PC-9 (cell line): ENCODE results near the gene PRKAG2. TPM values are rescaled to one million over a fixed set of nuclear protein-coding genes. Genes with fewer than 3 reads are reported as not detected.

Source experiments
- BruUV-seq: library from RNA; stranded (reverse); fragments of 400-500 nt; replicated peaks from 2 replicates; lab custom pipeline; 2021; lab: Mats Ljungman, UMichigan
- CTCF ChIA-PET: fragments of 300-600 bp; sonication (Branson Sonifier 250); formaldehyde crosslinking; loops from one replicate; lab custom pipeline; 2022; ENCODE audit warnings: antibody characterized with exemption; lab: Charles Lee
- POLR2A ChIA-PET: fragments of 300-600 bp; sonication (Branson Sonifier 250); formaldehyde crosslinking; loops from one replicate; lab custom pipeline; 2022; ENCODE audit warnings: antibody characterized with exemption; ENCODE audit not compliant: unreplicated experiment; lab: Charles Lee
- DNase-seq, 2 experiments: peaks; one replicate each; pipeline versions ENCODE4 v3.0.0 to v3.0.0-alpha.2; 2015 to 2022; ENCODE audit warnings: mixed read lengths in 1 of 2
- H2AFZ ChIP-seq: fragments of 200-600 bp; sonication (generic); 2 replicates; pipeline ENCODE4 v1.8.1; 2017; ENCODE audit warnings: antibody characterized with exemption
- H3F3A ChIP-seq: fragments of 200-600 bp; sonication (generic); 2 replicates; pipeline ENCODE4 v1.8.1; 2017; ENCODE audit warnings: antibody characterized with exemption, mild to moderate bottlenecking, low read depth; ENCODE audit not compliant: insufficient read depth
- H3K27ac ChIP-seq: fragments of 200-600 bp; sonication (generic); 2 replicates; pipeline ENCODE4 v1.6.1; 2016; ENCODE audit warnings: mixed run types
- H3K27me3 ChIP-seq: fragments of 200-600 bp; sonication (generic); 2 replicates; pipeline ENCODE4 v1.6.1; 2016; ENCODE audit warnings: low read depth, mixed run types; ENCODE audit not compliant: insufficient read depth
- H3K36me3 ChIP-seq: fragments of 200-600 bp; sonication (generic); 2 replicates; pipeline ENCODE4 v1.6.1; 2016; ENCODE audit warnings: low read depth, mixed run types
- H3K4me1 ChIP-seq: fragments of 200-600 bp; sonication (generic); replicated peaks from 2 replicates; pipeline ENCODE4 v1.6.1; 2016; ENCODE audit warnings: mixed run types; ENCODE audit not compliant: insufficient read depth
- H3K4me2 ChIP-seq: fragments of 200-600 bp; sonication (generic); 2 replicates; pipeline ENCODE4 v1.6.1; 2017; ENCODE audit warnings: mixed run types
- H3K4me3 ChIP-seq: fragments of 200-600 bp; sonication (generic); 2 replicates; pipeline ENCODE4 v1.6.1; 2016; ENCODE audit warnings: mixed run types
- H3K79me2 ChIP-seq: fragments of 200-600 bp; sonication (generic); 2 replicates; pipeline ENCODE4 v1.6.1; 2017; ENCODE audit warnings: low read depth, mixed run types
- H3K9me2 ChIP-seq: fragments of 200-600 bp; sonication (generic); 2 replicates; pipeline ENCODE4 v1.8.1; 2017; ENCODE audit warnings: mild to moderate bottlenecking; ENCODE audit not compliant: insufficient read depth
- H3K9me3 ChIP-seq: fragments of 200-600 bp; sonication (generic); 2 replicates; pipeline ENCODE4 v1.8.1; 2016; ENCODE audit warnings: low read depth; ENCODE audit not compliant: insufficient read depth
- H4K20me1 ChIP-seq: fragments of 200-600 bp; sonication (generic); 2 replicates; pipeline ENCODE4 v1.8.1; 2017; ENCODE audit not compliant: insufficient read depth
- EZH2 ChIP-seq: fragments of 200-600 bp; sonication (generic); IDR thresholded peaks from 2 replicates; pipeline ENCODE4 v1.8.0; 2017; ENCODE audit warnings: antibody characterized with exemption, low read depth
- intact Hi-C: fragments of 100-400 bp; cut with micrococcal nuclease; formaldehyde crosslinking; loops from one replicate; pipeline ENCODE4 v1.10.0; 2022; ENCODE audit not compliant: unreplicated experiment
- total RNA-seq: library from RNA; stranded (reverse); gene quantifications from 2 replicates; pipeline ENCODE4 v1.2.3, GENCODE V29; 2021
- TF ChIP-seq, protein P1 (sequence below): fragments of 200-600 bp; sonication (generic); conservative IDR thresholded peaks from 2 replicates; pipeline ENCODE4 v1.6.1; 2017; ENCODE audit warnings: mixed run types, antibody characterized with exemption, mild to moderate bottlenecking, moderate library complexity

PRKAG2 gene
- total RNA-seq, 1 experiment from 2014 or later, result 37.3 TPM

DNA sequence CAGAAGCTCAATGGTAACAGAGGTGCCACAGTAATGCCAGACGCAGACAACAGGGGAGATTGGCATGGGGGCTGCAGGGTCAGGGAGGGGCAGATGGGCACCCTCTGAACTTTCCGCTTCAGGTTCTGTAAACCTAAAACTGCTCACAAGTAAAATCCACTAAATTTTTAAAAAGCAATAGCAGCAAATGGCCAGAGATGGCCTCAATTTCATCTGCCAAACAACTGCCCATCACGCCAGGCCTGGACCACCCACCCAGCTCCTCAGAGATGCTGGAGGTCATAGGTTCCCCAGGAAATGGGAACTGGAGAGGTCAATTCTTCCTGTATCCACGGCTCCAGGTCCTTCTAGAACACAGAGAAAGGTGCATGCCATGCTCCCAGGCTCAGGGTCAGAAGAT is 76.1 kb downstream of the PRKAG2 start:
- no peaks in the 10 kb centered on the region for H3K9me2 ChIP-seq
- no peak for DNase-seq
- H3K79me2 ChIP-seq, result no peaks in the 10 kb centered on the region
- BruUV-seq, result no TSS peak
- H3K4me1 ChIP-seq, result peaks cover 26% of the 10 kb centered on the region
- H3K27me3 ChIP-seq, result no peaks in the 10 kb centered on the region; the same call in 1 of the 2 replicates
- no peak overlapping the region for H3K4me2 ChIP-seq
- no peak overlapping the region for H3K27ac ChIP-seq
- intact Hi-C loops, result no loop called here
- H4K20me1 ChIP-seq, result no peaks in the 10 kb centered on the region
- ChIA-PET POLR2A (no interaction called here), CTCF (no interaction called here)
- no peaks in the 10 kb centered on the region for H3K36me3 ChIP-seq
- H3K9me3 ChIP-seq, result no peaks in the 10 kb centered on the region
- TF ChIP-seq, protein P1, sequence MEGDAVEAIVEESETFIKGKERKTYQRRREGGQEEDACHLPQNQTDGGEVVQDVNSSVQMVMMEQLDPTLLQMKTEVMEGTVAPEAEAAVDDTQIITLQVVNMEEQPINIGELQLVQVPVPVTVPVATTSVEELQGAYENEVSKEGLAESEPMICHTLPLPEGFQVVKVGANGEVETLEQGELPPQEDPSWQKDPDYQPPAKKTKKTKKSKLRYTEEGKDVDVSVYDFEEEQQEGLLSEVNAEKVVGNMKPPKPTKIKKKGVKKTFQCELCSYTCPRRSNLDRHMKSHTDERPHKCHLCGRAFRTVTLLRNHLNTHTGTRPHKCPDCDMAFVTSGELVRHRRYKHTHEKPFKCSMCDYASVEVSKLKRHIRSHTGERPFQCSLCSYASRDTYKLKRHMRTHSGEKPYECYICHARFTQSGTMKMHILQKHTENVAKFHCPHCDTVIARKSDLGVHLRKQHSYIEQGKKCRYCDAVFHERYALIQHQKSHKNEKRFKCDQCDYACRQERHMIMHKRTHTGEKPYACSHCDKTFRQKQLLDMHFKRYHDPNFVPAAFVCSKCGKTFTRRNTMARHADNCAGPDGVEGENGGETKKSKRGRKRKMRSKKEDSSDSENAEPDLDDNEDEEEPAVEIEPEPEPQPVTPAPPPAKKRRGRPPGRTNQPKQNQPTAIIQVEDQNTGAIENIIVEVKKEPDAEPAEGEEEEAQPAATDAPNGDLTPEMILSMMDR, result no peak
- TF ChIP-seq EZH2, result no peak
- no peak overlapping the region for H3K4me3 ChIP-seq
- H2AFZ ChIP-seq, result no peak overlapping the region
- H3F3A ChIP-seq, result peaks cover 19% of the 10 kb centered on the region; the same call in 1 of the 2 replicates

DNA sequence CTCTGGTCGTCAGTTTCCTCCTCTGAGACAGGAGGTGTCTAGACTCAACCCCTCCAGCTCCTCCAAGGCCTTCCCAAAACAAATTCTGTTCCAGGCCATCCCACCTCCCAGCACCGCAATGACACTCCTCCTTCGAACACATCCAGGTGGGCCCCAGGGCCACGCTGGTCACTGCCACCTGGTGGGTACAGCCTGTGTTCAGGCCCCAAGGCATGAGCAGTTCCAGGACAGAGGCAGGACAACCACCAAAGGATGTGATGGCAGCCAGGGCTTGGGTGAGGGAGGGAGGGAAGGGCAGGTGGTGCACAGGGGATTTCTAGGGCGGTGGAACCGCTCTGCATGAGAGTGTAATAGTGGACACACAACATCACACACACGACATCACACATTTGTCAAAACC is 76.5 kb downstream of the PRKAG2 start:
- H3K4me2 ChIP-seq, result no peak overlapping the region
- ChIA-PET POLR2A (no interaction called here), CTCF (no interaction called here)
- DNase-seq, result no peak
- H3K36me3 ChIP-seq, result no peaks in the 10 kb centered on the region
- no peak overlapping the region for H3K27ac ChIP-seq
- H3K4me3 ChIP-seq, result no peak overlapping the region
- H3K9me2 ChIP-seq, result no peaks in the 10 kb centered on the region
- H3K4me1 ChIP-seq, result peaks cover 27% of the 10 kb centered on the region
- no peaks in the 10 kb centered on the region for H4K20me1 ChIP-seq
- TF ChIP-seq, protein P1, result no peak
- TF ChIP-seq EZH2, result no peak
- H3K9me3 ChIP-seq, result no peaks in the 10 kb centered on the region
- no peak overlapping the region for H2AFZ ChIP-seq
- intact Hi-C loops, result no loop called here
- H3K27me3 ChIP-seq, result no peaks in the 10 kb centered on the region; the same call in 1 of the 2 replicates
- H3K79me2 ChIP-seq, result no peaks in the 10 kb centered on the region
- peaks cover 19% of the 10 kb centered on the region; the same call in 1 of the 2 replicates for H3F3A ChIP-seq
- no TSS peak for BruUV-seq

DNA sequence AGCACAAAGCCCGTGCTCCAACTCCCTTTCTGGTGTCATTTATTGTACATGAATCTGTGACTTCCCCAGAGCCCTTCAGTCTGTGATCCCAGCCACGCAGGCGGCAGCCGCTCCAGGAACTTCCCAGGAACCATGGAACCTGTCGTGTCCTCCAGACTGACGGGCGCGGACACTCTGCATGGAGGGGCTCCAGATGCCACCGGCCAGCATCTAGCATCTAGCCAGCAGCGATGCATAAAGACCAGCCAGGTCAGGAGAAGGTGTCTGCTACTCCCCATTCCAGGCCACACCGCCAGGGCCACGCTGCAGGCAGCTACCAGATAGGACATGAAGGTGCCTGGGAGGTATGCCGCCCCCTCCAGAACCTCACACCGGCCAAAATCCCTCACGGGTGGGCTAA is 77.4 kb downstream of the PRKAG2 start:
- Histone ChIP-seq H3K79me2 (no peaks in the 10 kb centered on the region), H3K27me3 (no peaks in the 10 kb centered on the region), H3K9me2 (no peaks in the 10 kb centered on the region), H3K9me3 (no peaks in the 10 kb centered on the region), H3K4me1 (peaks cover 27% of the 10 kb centered on the region), H2AFZ (no peak overlapping the region), H3F3A (peaks cover 19% of the 10 kb centered on the region; the same call in 1 of the 2 replicates), H3K4me2 (no peak overlapping the region), H3K36me3 (no peaks in the 10 kb centered on the region), H3K4me3 (no peak overlapping the region), H4K20me1 (no peaks in the 10 kb centered on the region), H3K27ac (no peak overlapping the region)
- no TSS peak for BruUV-seq
- no peak for DNase-seq
- TF ChIP-seq, protein P1, result no peak
- TF ChIP-seq EZH2, result no peak
- POLR2A ChIA-PET, result no interaction called here
- intact Hi-C loops, result no loop called here
- CTCF ChIA-PET, result no interaction called here
